Myocyte (in vitro differentiated cells): Measurements from ENCODE around the gene PRMT1. TPM values are rescaled to one million over a fixed set of nuclear protein-coding genes. Genes with fewer than 3 reads are reported as not detected.
"Not testable (repeated sequence)": the region's sequence is repeated elsewhere in the genome, so short reads cannot be mapped to it uniquely, and the experiment has no call there.

ENCODE experiments used
- DNase-seq: peaks from one replicate; pipeline ENCODE4 v3.0.0-alpha.2; 2012; ENCODE audit warnings: low read depth
- polyA plus RNA-seq: library from polyadenylated mRNA; unstranded; fragments of >200 nt; gene quantifications from one replicate; pipeline ENCODE4 v1.2.1, GENCODE V29; 2012; ENCODE audit warnings: missing spikeins
- total RNA-seq: library from RNA; depleted of rRNA; stranded (reverse); fragments of >200 nt; gene quantifications from 2 replicates; pipeline ENCODE4 v1.2.3, GENCODE V29; 2014

Gene PRMT1
- total RNA-seq: 528 and 584 TPM in 2 replicates
- polyA plus RNA-seq: 256 TPM

DNA sequence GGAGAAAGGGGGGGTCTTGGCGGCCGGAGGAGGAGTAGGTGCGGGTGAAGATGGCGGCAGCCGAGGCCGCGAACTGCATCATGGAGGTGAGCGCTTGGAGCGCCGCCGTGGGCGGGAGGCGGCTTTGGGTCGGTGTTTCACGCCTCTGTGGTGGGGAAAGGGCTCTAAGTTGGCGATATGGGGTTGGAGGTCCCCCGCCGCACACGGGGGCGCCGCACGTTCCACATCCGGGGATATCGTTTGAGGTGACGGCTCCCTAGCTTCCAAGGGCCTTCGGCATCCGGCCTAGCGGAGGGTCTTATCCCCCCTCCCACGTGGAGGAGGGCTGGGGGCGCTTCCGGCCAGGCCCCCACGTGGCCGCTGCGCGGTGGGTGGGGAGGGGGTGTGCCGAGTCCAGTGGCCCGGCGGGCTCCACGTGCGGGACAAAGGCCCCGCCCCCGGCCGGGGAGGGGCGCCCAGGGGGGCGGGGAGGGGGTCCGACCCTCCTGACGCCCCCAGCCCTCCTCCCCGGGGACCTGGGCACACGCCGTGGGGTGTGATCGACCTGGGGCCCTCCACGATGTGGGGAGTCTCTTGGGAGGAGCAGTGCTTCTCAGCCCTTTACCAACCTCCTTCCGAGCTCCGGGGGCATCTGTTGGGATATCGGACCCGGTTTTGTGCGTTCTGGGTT lies at the start of gene PRMT1:
TSS of gene PRMT1 (plus strand) at position 41 of the 670 bp plus-strand sequence. CDS start at position 51, 10 bp downstream.
- DNase-seq: peak; percentile 50

GRCh38 chr19:49629659-49630058 lies 47.4 kb upstream of the PRMT1 start:
- DNase-seq: no peak

DNA sequence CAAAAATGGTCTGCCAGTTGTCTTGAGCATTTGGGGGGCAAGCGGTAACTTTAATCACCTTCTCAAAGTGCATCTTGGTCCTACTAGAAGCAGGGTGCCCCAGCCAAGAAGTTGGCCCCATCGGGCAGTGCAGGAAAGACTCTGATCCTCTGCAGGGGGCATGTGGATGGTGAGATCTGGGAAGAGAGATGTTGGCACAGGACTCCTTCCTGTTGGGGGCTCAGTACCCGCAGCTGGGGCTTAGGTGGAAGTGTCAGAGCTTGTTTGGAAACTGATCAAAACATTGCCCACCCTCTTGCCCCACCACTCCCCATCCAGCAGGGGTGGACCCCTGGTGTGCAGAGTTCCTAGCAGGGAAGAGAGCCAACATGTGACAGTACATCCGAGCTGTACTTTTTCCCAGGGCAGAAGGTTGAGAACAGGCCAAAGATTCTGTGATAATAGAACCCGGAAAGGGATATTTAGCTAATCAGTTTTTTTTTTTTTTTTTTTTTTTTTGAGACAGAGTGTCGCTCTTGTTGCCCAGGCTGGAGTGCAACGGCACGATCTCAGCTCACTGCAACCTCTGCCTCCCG lies 46.0 kb upstream of the PRMT1 start:
- DNase-seq: no peak

GRCh38 chr19:49631610-49632192 lies 45.4 kb upstream of the PRMT1 start:
- DNase-seq: no peak

- no peak for DNase-seq
Observed at GRCh38 chr19:49632576-49632975, 44.5 kb upstream of the PRMT1 start.

- not testable (repeated sequence) for DNase-seq
Observed at GRCh38 chr19:49633273-49633672, 43.8 kb upstream of the PRMT1 start.

DNA sequence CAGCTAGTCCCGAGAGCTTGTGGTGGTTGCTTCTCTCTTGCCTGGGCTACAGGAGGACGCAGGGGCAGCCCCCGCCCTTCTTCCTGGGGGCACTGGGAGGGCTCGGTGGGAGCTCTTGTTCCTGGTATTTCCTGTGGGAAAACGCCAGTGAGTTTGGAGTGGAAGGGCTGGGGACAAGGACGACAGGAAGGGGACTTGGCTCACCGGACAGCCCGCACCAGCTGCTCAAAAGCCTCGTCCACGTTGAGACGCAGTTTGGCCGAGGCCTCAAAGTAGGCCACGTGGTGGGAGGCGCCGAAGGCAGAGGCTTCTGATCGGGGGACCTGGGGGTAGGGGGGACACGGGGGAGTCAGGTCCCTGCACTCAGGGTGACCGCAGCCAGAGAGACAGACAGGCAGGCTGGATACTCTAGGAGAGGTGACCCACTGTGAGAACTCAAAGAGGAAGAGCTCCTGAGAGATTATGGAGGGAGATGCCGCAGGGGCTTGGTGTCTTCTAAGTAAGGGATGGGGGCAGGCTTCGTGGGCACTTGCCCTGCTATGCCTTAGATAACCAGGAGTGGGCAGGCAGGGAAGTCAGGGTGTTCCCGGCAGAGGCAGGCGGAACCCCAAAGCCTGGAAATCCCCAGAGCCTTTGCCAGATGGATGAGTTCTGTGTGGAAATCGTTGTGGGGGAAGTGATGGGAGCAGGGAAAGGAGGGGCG lies 41.4 kb upstream of the PRMT1 start:
- no peak for DNase-seq

DNA sequence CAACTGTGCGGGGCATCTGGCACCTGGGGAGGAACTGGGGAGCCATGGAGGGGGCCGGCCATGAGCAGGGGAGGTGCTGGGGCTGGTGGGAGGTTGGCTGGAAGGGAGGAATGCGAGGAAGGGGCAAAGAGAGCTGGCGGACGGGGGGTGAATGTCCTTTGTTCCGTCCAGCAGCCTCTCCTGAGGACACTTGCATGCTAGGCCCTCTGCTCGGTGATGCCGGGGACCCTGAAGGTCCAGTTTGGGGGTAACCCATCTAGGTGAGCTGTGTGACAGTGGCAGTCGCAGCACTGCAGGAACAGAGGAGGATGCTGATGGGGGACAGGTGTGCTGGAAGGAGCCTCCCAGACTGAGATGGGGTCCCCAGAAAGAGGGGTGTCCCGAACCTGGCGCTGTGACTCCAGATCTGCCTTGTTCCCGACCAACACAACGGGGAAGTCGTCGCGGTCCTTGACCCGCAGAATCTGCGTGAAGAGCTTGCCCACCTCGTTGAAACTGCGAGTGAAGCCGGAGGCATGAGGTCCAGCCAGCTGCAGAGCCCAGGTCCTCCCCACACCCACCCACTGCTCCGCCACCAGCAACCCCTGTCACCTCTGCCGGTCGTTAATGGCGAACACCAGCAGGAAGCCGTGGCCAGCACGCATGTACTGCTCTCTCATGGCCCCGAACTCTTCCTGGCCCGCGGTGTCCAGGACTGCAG lies 40.7 kb upstream of the PRMT1 start:
- no peak for DNase-seq

DNA sequence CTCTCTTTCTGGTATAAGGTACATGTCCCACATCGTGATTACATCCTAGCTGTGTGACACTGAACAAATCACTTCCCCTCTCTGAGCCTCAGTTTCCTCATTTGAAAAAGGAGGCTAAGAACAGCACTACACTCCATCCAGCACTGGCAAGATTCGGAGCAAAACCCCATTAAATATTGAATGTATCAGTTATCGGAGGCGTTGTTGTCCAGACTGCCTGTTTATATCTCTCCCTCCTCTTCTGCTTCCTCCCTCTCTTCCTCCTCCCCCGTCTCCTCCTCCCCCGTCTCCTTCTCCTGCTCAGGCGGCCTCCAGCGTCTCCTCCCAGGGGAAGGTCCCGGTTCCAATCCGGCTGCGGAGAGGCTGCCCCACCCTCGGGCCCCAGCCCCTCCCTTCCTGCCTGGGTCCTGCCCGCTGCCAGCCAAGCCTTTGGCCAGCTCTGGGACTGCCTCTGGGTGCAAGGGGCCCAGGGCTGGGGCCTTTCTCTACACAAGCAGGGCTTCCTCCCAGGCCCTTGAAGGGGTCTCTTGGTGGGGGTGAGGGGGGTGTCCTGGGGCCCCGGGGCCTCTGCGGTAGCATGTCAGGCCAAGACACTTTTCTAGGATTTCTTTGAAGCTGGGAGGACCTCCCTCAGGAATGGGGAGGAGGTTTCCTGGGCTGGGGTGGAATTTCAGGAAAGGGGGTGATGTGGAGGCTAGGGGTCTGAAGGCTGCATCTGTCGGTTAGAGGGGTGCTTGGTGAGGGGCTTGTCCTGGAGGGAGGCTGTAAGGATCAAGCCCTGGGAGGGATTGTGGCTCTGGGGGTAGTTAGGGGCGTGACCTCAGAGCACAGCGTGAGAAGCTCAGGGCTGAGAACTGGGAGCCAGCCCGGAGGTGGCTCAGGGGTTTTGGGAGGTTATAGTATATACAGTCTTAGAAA lies 39.0 kb upstream of the PRMT1 start:
- DNase-seq: peak; percentile 79

DNA sequence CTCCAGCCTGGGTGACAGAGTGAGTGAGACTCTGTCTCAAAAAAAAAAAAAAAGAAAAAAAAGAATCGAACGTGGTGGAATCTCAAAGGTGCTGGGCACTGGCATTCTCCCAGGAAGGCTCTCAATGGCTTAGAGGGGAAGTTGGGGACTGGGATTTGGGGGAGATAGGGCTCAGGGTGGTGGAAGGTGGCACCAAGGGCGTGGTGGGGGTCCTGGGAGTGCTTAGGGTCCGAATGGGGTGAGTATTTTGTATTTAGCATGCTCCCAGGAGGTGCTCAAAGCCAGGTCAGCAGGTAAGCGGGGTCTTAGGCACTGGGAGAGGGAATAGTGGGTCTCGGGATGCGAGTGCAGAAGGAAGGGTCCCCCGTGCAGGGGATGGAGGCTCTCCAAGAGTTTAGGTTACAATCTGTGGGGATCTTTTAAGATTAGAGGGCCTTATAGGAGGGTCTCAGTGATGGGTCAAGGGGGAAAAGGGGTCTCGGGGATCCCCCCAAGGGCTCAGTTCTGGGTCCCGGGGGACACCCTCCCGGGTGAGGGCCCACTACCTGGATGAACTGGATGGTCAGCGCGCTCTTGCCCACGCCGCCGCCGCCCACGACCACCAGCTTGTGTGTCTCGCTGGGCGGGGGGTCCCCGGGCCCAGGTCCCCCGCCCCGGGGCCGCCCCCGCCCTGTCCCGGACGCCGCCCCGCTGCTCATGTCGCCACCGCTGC lies 37.5 kb upstream of the PRMT1 start:
- DNase-seq: no peak

DNA sequence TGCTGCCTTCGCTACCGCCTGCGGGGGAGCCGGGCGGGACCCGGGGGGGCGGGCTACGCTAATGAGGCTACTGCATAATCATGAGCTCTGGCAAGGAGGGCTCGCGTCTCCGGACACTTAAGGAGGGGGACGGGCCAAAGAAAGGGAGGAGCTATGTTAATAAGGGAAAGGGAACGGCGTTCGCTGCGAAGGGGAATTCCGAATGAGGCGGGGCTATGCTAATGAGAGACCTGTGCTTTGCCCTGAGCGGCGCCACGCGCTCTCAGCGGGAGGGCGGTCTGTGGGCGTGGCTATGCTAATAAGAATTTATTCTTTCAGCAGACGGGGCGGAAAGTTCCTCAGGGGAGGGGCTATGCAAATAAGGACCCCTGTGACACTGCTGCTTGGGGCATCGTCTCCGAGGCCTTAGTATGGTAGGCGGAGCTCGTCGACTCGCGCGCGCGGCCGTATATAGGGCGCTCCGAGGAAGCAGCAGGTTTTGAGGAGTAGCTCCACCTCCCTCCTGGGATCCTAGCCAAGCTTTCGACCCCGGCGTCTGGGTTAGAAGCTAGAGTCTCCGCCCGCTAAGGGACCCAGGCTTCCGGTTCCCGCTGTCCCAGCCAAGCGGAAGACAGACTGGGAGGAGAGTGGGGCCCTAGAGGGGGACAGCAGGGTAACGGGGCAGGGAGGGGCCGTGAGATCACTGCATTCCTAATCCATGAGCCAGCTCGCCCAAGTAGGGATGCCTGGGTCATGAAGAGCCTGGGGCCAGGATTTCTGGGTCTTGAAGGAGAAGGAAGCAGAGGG lies 36.8 kb upstream of the PRMT1 start, which contains the start of gene RRAS:
TSS of gene RRAS (minus strand) at position 31 of the 786 bp plus-strand sequence. CDS start 45 bp downstream, outside the sequence.
- DNase-seq: peak; percentile 100

DNA sequence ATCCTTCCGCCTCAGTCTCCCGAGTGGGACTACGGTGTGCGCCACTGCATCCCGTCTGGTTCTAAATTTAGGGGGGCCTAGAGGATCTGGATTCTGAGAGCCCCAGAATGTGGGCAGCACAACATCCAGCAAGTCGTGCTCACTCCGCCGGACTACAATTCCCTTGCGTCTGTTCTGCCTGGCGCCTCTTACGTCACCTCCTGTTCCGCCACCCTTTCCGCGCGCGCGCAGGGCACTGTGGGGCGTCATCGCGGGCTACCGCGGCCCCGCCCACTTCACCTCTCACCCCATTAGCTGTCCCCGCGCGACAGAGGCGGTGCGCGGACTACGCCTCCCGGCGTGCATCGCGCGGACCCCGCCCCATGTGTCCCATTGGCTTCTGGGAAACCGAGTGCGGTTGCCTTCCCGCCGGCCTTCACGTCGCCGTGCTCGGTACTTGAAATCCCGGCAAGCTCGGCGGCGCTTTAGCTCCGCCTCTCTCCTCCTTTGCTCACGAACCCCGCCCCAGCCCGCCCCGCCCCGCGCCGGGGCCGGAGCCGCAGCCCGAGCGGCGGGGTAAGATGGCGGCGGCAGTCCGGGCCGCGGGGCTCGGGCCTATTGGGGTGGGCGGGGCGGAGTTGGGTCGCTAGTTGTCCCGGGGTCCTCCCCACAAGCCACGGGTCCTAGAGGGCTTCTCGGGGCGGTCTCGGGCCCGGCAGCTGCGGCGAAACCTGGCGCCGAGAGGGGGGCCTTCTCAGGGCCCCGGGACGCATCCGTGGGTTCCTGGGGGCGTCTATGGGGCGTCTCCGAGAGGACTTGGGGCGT lies 35.2 kb upstream of the PRMT1 start, which contains the start of gene SCAF1:
TSS of gene SCAF1 (plus strand) at position 522 of the 804 bp plus-strand sequence. CDS start 2,818 bp downstream, outside the sequence.
- peak; percentile 99 for DNase-seq

GRCh38 chr19:49642492-49643035 lies 34.5 kb upstream of the PRMT1 start:
- no peak for DNase-seq

- DNase-seq: no peak
Observed at GRCh38 chr19:49643466-49643865, 33.6 kb upstream of the PRMT1 start.

GRCh38 chr19:49645592-49645991 lies 31.5 kb upstream of the PRMT1 start:
- no peak for DNase-seq

- no peak for DNase-seq
Observed at GRCh38 chr19:49645995-49646394, 31.1 kb upstream of the PRMT1 start.

- no peak for DNase-seq
Observed at GRCh38 chr19:49646586-49646985, 30.5 kb upstream of the PRMT1 start.
